NAMALWA (cell line): ENCODE measurements around the gene ARL4C.
A peak's percentile ranks its signal among the peaks of the same experiment; 100 is the strongest.

Experiments
- DNase-seq: peaks from one replicate; pipeline ENCODE4 v3.0.0-alpha.2; 2015; ENCODE audit warnings: low spot score

Gene ARL4C

DNA sequence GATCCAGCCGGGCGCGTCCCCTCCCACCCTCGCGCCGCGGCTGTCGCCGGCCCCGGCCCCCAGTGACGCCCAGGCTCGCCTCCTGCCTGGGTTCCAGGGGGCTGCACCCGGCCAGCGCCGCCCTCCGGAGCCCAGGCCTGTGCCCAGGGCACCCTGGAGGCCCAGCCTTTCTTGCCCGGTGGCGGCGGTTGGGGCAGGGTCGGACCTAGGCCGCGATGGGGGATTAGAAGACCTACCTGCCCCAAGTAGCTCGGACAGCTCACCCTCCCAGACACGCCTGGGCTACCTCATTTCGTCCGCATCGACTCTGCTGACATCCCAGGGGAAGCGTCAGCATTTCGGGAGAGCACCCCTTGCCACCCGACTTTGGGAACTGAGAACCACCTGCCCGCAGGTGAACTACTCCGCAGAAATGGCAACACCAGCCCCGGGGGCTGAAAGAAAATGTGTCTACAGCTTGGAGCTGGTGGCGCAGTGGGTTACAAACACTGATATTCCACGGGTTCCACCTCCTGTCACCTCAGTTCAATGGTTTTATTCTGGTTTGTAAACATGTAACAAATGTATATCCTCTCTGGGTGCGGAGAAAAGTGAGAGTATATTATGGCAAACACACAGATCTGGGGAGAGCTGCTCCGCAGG is 834 bp upstream of the ARL4C start:
- no peak for DNase-seq

DNA sequence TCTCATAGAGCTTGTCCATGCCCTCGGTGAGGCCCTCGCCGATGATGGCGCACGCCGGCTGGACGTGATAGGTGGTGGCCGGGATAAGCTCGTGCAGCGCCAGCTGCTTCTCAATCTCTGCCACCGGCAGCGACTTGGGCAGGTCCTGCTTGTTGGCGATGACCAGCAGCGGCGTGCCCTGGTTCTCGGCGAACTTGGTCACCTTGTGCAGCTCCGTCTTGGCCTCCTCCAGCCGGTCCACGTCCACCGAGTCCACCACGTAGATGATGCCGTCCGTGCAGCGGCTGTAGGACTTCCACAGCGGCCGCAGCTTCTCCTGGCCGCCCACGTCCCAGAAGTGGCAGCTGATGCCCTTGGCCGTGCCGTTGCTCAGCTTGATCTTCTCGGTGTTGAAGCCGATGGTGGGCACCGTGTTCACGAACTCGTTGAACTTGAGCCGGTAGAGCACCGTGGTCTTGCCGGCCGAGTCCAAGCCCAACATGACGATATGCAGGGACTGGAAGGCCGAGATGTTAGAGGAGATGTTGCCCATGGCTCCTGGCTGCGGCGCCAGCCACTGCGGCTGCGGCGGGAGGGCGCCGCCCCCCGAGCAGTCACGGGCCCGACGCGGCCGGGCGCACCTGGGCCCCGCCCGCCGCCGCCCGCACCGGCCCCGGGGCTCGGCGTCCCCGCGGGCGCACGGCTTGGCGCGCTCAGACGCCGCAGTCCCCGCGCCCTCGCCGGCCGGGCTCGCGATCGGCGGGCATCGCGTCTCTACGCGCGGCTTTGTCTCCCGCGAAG is 636 bp downstream of the ARL4C start:
- no peak for DNase-seq

DNA sequence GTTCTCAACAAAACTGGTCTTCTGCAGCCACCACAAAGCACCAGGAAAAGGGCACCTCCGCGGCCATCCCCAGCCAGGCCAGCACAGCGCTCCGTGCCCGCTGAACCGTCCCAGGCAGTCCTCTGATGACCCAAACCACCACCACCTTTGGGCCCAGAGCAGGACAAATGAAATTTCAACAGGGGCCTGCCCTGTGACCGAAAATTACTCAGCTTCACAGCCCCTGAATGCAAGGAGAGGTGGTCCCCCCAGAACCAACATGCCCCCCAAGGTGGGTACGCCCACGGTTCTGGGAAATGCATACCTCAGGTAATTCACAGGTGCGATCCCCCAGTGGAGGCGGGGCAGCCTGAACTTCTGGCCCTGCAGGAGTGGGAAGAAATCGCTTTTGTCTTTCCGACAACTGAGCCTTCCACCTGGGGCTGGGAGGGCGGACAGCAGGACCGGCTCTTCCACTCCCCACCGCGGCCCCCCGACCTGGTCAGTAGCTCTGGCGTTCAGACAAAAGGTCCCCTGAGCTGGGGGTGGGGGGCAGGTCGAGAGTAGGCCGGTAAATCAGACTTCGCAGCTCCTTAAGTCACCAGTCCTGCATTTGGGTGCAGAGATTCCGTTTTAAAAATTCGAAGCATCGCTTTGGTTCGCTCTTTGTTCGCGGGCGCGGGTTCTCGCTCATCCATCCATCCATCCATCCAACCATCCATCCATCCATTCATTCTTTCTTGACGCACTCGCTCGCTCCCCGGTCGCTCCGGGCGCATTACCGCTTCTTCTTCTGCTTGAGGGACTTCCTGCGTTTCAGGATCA is 1.4 kb downstream of the ARL4C start:
- DNase-seq, result no peak

DNA sequence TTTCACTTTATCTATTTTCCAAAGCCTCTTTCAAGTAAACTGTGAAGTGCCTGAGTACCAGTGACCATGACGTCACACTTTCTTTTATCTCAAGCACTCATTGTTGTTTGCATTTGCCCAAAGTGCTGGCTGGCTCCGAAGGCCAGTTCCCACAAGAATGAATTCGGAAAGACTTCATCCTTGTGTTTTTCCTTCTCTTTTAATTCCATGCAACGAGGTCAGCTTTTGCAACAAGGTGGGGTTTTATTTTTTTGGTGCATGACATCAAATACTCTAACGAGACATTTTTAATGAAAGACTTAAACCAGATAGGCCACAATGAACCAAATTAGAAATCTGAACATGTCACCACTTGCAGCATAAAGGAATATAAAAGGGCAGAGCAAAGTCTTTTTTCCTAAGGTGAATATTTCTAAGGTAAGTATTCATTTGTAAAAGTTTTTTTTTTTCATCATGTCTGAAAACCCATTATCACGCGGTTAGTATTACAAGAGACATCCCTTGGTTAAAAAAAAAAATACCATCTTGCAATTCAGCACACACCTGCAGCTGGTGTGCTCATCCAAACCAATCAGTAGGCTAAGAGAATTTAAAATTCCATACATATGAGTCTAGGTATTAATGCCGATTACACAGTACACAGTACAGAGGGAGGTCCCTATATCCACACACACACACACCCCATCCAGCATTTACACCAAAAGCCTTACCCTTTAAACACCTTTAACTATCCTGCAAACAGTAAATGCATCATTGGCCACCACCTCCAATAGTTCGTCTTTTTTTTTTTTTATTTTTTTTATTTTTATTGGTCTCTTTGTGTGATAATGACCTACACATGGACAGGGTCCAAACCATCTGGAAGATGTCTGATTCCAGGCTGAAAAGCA is 2.3 kb downstream of the ARL4C start:
- DNase-seq, result no peak

DNA sequence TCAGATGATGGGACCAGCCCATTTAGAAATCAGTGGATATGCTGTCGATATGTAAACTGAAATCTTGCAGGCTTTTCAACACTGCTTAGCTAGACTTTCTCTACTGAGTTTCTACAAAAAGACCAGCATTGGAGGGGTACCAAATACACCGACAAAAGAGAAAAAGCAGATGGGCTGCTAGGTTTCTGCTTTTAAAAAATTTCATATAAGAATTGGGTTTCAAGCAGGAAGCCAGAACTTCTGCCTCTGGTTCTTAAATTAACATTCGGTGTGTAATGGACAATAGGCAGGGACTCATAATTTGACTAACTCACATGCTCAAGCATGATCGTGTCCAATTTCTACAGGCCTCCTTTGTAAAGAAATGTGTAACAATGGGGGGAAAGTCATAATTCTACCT is 3.1 kb downstream of the ARL4C start:
- no peak for DNase-seq

- DNase-seq, result no peak
These were observed 4.0 kb downstream of the ARL4C start for GRCh38 chr2:234492717-234493485.

- no peak for DNase-seq
These were observed 5.0 kb downstream of the ARL4C start for GRCh38 chr2:234491897-234492296.

GRCh38 chr2:234491281-234491680 is 5.6 kb downstream of the ARL4C start:
- no peak for DNase-seq

DNA sequence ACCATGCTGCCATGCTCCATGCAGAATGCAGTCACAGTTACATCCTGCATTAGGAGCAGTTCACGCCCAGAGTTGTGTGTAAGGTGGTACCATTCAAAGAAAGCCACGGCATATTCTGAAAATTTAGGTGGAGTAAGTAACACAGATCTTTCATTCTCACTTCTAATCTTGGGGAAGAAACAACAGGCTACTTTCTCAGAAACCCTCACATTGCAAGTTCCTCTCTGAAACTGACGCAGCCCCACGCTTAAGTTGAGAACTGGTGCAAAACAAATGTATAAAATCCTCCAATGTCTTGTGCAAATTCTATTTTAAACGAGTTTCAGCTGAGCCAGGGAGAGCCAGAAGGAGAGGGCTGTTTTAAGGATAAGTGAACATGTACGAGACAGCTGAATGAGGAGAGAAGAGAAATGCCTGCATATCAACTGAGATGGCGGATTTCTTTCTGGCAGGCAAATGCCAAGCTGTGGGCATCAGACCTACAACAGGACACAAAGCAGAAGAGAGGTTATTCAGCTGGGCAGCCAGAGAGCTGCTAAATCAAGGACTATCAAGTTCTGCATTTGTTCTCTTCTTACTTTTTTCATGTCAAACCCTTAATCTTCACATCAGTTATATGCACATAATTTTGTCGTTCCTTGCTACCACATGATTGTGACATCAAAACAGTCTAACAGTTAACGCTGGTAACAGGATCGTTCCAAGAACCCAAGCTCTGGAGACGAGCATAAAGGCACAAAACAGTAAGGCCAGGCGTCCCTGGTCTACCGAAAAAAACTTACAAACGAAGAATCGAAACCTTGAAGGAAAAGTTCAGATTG is 6.4 kb downstream of the ARL4C start:
- DNase-seq, result no peak

DNA sequence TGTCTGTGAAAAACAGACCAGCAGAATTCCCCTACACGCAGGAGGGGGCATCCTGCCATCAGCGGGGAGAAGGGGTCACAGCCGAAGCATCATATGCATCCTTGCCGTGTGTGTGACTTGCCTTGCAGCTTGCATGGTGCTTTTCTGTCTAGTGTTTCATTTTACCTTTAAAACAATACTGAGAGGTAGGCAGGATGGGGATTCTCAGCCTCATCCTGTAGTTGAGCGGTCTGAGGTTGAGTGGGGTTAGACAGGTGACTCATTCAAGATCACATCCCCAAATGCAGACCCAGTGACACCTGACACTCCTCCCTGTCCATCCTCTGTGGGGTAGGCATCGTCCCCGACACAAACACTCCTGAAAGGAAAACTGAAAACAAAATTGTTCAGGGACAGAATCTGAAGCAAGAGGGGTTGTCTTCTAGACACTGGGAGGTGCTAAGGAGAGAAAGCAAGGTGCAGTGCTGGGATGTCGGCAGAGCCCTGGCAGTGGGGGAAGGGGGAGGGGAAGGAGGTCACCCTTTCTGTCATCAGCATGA is 7.9 kb downstream of the ARL4C start:
- DNase-seq, result no peak

DNA sequence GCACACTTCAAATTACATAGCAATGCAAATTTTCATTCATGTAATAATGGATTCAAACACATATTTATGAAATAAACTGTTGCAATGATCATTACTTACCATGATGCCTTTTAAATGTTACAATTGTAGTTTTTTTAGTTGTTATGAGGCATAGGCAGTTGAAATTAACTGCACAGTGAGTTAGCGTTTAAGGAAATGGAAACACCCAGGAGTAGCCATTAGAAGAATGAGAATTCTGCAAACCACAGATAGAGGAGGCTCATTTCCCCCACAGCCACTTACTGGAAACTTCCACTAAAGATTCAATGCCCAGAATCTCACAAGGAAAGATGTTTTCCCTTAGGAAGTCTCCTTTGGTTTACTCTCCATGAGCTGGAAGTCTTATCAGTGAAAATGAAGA is 8.4 kb downstream of the ARL4C start:
- DNase-seq, result no peak

- no peak for DNase-seq
These were observed 9.5 kb downstream of the ARL4C start for GRCh38 chr2:234487356-234487755.

DNA sequence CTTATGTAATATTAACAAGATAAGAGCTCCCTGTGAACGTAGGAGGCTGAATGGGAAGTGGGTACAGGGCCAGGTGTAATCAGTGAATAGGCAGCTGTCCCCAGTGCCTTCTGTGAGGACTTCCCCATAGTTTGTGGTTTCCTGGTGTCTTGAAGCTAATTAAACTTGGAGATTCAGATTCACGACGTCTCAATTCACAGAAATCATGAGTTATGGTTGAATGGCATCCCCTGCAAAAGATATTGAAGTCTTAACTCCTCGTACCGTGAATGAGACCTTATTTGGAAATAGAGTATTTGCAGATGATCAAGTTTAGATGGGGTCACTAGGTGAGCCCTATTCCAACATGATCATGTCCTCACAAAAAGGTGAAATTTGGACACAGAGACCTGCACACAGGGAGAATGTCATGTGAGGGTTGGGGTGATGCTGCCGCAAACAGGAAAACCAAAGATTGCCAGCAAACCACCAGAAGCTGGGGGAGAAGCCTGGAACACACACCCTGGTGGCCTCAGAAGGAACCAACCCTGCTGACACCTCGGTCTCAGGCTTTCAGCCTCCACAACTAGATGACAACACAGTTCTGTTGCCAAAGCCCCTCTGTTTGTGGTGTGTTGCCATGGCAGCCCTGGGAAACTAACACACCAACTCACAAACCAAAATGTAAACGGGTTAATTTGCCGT is 13.2 kb downstream of the ARL4C start:
- peak; percentile 60 for DNase-seq

- no peak for DNase-seq
These were observed 15.6 kb downstream of the ARL4C start for GRCh38 chr2:234481301-234481700.

GRCh38 chr2:234480337-234480736 is 16.5 kb downstream of the ARL4C start:
- DNase-seq, result no peak

GRCh38 chr2:234479465-234479864 is 17.4 kb downstream of the ARL4C start:
- no peak for DNase-seq

DNA sequence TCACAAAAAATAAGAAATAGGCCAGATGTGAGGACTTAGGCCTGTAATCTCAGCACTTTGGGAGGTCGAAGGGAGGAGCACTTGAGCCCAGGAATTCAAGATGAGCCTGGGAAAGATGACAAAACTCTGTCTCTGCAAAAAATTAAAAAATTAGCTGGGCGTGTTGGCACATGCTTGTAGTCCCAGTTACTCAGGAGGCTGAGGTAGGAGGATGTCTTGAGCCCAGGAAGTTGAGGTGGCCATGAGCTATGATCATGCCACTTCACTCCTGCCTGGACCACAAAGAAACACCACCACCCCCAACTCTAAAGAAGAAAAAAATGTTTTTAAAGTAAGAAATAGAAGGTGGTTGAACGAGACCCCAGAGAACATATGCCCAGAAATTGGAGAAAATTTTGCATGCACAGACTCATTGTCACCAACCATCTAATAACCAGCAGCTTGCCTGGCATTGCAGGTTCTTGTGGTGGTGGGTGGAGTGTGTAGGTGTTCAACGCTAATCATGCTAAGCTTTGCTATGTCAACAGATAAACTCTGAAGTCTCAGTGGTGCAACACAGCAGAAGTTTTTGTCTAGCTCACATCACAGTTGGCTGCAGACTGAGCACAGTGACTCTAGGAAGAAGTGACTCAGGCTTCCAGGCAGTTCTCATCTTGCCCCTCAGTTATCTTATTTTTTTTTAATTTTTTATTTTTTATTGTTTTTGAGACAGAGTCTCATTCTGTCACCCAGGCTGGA is 18.6 kb downstream of the ARL4C start:
- no peak for DNase-seq

GRCh38 chr2:234476766-234477165 is 20.1 kb downstream of the ARL4C start:
- no peak for DNase-seq

- DNase-seq, result no peak
These were observed 22.2 kb downstream of the ARL4C start for GRCh38 chr2:234474654-234475053.
